ENCODE measurements around the gene PRDM1.

- TF ChIP-seq ZNF302 (tag by site-specific recombination; IDR thresholded peaks at IDR 0.05; ENCODE audit: low read depth) (no peak), ZBTB17 (tag by site-specific recombination; IDR thresholded peaks at IDR 0.05) (no peak; the same call in 1 of the 2 replicates)
Measured at GRCh38 chr6:106077170-106077569, 9.0 kb upstream of the PRDM1 start.
